Caco-2 (cell line): ENCODE results near the gene TACR1. TPM values are rescaled to one million over a fixed set of nuclear protein-coding genes. Genes with fewer than 3 reads are reported as not detected.

ENCODE experiments used
- BruUV-seq: library from RNA; stranded (reverse); fragments of 400-500 nt; replicated peaks from 2 replicates; lab custom pipeline; 2021; lab: Mats Ljungman, UMichigan
- CTCF ChIA-PET: fragments of 300-600 bp; sonication (Branson Sonifier 250); formaldehyde crosslinking; loops from one replicate; lab custom pipeline; 2022; ENCODE audit warnings: antibody characterized with exemption; lab: Charles Lee
- POLR2A ChIA-PET: fragments of 300-600 bp; sonication (Branson Sonifier 250); formaldehyde crosslinking; loops from one replicate; lab custom pipeline; 2022; ENCODE audit warnings: antibody characterized with exemption; lab: Charles Lee
- DNase-seq, 2 experiments: peaks; one replicate each; pipeline versions ENCODE4 v3.0.0 to v3.0.0-alpha.2; 2020 to 2022
- H3K27me3 ChIP-seq: replicated peaks from 2 replicates; pipeline ENCODE4 v1.6.0; 2011; ENCODE audit warnings: low read length; ENCODE audit not compliant: control insufficient read depth, insufficient read depth
- H3K36me3 ChIP-seq: 2 replicates; pipeline ENCODE4 v1.5.1; 2011; ENCODE audit warnings: low read length; ENCODE audit not compliant: control insufficient read depth, insufficient read depth
- H3K4me1 ChIP-seq: fragments of 250-450 bp; sonication (Bioruptor Pico); 2 replicates; pipeline ENCODE4 v1.5.1; 2020; ENCODE audit warnings: mild to moderate bottlenecking
- H3K4me3 ChIP-seq: 2 replicates; pipeline ENCODE4 v1.5.1; 2011; ENCODE audit warnings: low read depth, mild to moderate bottlenecking, control low read depth, low read length
- H3K9me3 ChIP-seq: fragments of 250-450 bp; sonication (Bioruptor Pico); 2 replicates; pipeline ENCODE4 v1.5.1; 2020; ENCODE audit warnings: mild to moderate bottlenecking, moderate library complexity
- H3K27ac Mint-ChIP-seq: one replicate; pipeline ENCODE4 v1.8.0; 2022; ENCODE audit warnings: mixed read lengths; ENCODE audit not compliant: unreplicated experiment
- H3K27me3 Mint-ChIP-seq: one replicate; pipeline ENCODE4 v1.8.0; 2022; ENCODE audit warnings: mixed read lengths; ENCODE audit not compliant: insufficient read depth, unreplicated experiment
- H3K36me3 Mint-ChIP-seq: one replicate; pipeline ENCODE4 v1.8.0; 2022; ENCODE audit warnings: mild to moderate bottlenecking, mixed read lengths; ENCODE audit not compliant: insufficient read depth, unreplicated experiment
- H3K4me1 Mint-ChIP-seq: one replicate; pipeline ENCODE4 v1.8.0; 2022; ENCODE audit warnings: low read depth, mixed read lengths; ENCODE audit not compliant: unreplicated experiment
- H3K4me3 Mint-ChIP-seq: one replicate; pipeline ENCODE4 v1.8.0; 2022; ENCODE audit warnings: mild to moderate bottlenecking, moderate library complexity, mixed read lengths; ENCODE audit not compliant: unreplicated experiment
- H3K9me3 Mint-ChIP-seq: one replicate; pipeline ENCODE4 v1.8.0; 2022; ENCODE audit warnings: mixed read lengths; ENCODE audit not compliant: unreplicated experiment
- intact Hi-C: fragments of 100-400 bp; cut with micrococcal nuclease; formaldehyde crosslinking; loops from one replicate; pipeline ENCODE4 v1.10.0; 2022; ENCODE audit not compliant: unreplicated experiment
- total RNA-seq: library from RNA; stranded (reverse); gene quantifications from 2 replicates; pipeline ENCODE4 v1.2.3, GENCODE V29; 2022
- TF ChIP-seq, protein P1 (sequence below), 2 experiments: fragments of 200-600 bp in 1 of 2; IDR thresholded peaks; 1 replicate in 1 of 2; 2 replicates in 1 of 2; pipeline versions ENCODE4 v1.5.1 to v1.8.0; 2011 to 2022; ENCODE audit warnings: antibody characterized with exemption in 1 of 2, control low read depth in 1 of 2, inconsistent platforms in 1 of 2, low read depth in 1 of 2, low read length in 1 of 2, mild to moderate bottlenecking in 1 of 2, moderate library complexity in 1 of 2; ENCODE audit not compliant: insufficient read depth in 1 of 2, severe bottlenecking in 1 of 2, unreplicated experiment in 1 of 2

TACR1 gene
- total RNA-seq, 1 experiment from 2014 or later = 0.07 TPM

- no peak overlapping the region for H3K27ac Mint-ChIP-seq
- intact Hi-C loops = no loop called here
- no peak overlapping the region for H3K4me3 ChIP-seq
- DNase-seq = no peak
- BruUV-seq = no TSS peak
- CTCF ChIA-PET = no interaction called here
- no peaks in the 10 kb centered on the region for H3K9me3 ChIP-seq
- POLR2A ChIA-PET = no interaction called here
- H3K4me3 Mint-ChIP-seq = no peak overlapping the region
- no peaks in the 10 kb centered on the region for H3K36me3 ChIP-seq
- TF ChIP-seq, protein P1, sequence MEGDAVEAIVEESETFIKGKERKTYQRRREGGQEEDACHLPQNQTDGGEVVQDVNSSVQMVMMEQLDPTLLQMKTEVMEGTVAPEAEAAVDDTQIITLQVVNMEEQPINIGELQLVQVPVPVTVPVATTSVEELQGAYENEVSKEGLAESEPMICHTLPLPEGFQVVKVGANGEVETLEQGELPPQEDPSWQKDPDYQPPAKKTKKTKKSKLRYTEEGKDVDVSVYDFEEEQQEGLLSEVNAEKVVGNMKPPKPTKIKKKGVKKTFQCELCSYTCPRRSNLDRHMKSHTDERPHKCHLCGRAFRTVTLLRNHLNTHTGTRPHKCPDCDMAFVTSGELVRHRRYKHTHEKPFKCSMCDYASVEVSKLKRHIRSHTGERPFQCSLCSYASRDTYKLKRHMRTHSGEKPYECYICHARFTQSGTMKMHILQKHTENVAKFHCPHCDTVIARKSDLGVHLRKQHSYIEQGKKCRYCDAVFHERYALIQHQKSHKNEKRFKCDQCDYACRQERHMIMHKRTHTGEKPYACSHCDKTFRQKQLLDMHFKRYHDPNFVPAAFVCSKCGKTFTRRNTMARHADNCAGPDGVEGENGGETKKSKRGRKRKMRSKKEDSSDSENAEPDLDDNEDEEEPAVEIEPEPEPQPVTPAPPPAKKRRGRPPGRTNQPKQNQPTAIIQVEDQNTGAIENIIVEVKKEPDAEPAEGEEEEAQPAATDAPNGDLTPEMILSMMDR (IDR thresholded peaks at IDR 0.05; ENCODE audit: insufficient read depth in 1 of 2, low read depth in 1 of 2, low read length in 1 of 2, severe bottlenecking in 1 of 2, unreplicated experiment in 1 of 2) = no peak
- H3K4me1 Mint-ChIP-seq = no peaks in the 10 kb centered on the region
- H3K4me1 ChIP-seq = no peaks in the 10 kb centered on the region
- H3K27me3 Mint-ChIP-seq = no peaks in the 10 kb centered on the region
- no peaks in the 10 kb centered on the region for H3K9me3 Mint-ChIP-seq
- H3K27me3 ChIP-seq = no peaks in the 10 kb centered on the region
- no peaks in the 10 kb centered on the region for H3K36me3 Mint-ChIP-seq
Observed at GRCh38 chr2:75089471-75089870, 109.8 kb downstream of the TACR1 start.

GRCh38 chr2:75088791-75089190 is 110.5 kb downstream of the TACR1 start:
- H3K4me3 Mint-ChIP-seq = no peak overlapping the region
- no TSS peak for BruUV-seq
- no peaks in the 10 kb centered on the region for H3K9me3 Mint-ChIP-seq
- DNase-seq = no peak
- ChIA-PET CTCF (no interaction called here), POLR2A (no interaction called here)
- H3K9me3 ChIP-seq = no peaks in the 10 kb centered on the region
- no peaks in the 10 kb centered on the region for H3K27me3 Mint-ChIP-seq
- TF ChIP-seq, protein P1 (IDR thresholded peaks at IDR 0.05; ENCODE audit: insufficient read depth in 1 of 2, low read depth in 1 of 2, low read length in 1 of 2, severe bottlenecking in 1 of 2, unreplicated experiment in 1 of 2) = no peak
- no peaks in the 10 kb centered on the region for H3K36me3 ChIP-seq
- H3K4me3 ChIP-seq = no peak overlapping the region
- no peaks in the 10 kb centered on the region for H3K4me1 ChIP-seq
- no peaks in the 10 kb centered on the region for H3K36me3 Mint-ChIP-seq
- intact Hi-C loops = no loop called here
- no peak overlapping the region for H3K27ac Mint-ChIP-seq
- H3K27me3 ChIP-seq = no peaks in the 10 kb centered on the region
- H3K4me1 Mint-ChIP-seq = no peaks in the 10 kb centered on the region

- Histone ChIP-seq H3K4me1 (no peaks in the 10 kb centered on the region), H3K9me3 (no peaks in the 10 kb centered on the region), H3K36me3 (no peaks in the 10 kb centered on the region), H3K4me3 (no peak overlapping the region), H3K27me3 (no peaks in the 10 kb centered on the region)
- no peak overlapping the region for H3K27ac Mint-ChIP-seq
- TF ChIP-seq, protein P1 (IDR thresholded peaks at IDR 0.05; ENCODE audit: insufficient read depth in 1 of 2, low read depth in 1 of 2, low read length in 1 of 2, severe bottlenecking in 1 of 2, unreplicated experiment in 1 of 2) = no peak
- ChIA-PET CTCF (no interaction called here), POLR2A (no interaction called here)
- no peaks in the 10 kb centered on the region for H3K27me3 Mint-ChIP-seq
- H3K9me3 Mint-ChIP-seq = no peaks in the 10 kb centered on the region
- no peaks in the 10 kb centered on the region for H3K36me3 Mint-ChIP-seq
- H3K4me3 Mint-ChIP-seq = no peak overlapping the region
- no peak for DNase-seq
- intact Hi-C loops = no loop called here
- H3K4me1 Mint-ChIP-seq = no peaks in the 10 kb centered on the region
- no TSS peak for BruUV-seq
Observed at GRCh38 chr2:75087736-75088135, 111.6 kb downstream of the TACR1 start.
